ENCODE data around the gene MESP2.

DNA sequence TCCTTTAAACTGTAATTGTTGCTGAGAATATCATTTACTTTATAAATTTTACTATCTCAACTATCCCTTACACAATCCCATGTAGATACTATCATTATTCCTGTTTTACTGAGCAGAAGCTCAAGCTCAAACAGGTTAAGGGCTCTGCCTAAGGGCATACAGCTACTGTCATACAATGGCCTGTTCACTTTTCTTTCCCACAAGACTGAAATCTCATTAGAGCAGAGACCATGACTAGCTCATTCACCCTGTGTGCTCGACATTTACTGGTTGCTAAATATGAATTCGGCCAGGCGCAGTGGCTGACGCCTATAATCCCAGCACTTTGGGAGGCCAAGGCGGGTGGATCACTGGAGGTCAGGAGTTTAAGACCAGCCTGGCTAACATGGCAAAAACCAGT lies 1.6 kb upstream of the MESP2 start:
- TF ChIP-seq PBX3 (IDR thresholded peaks at IDR 0.05), result no peak
- no peak for TF ChIP-seq NRF1 (IDR thresholded peaks at IDR 0.05; ENCODE audit: low read depth, low read length)
- TF ChIP-seq, protein P1, sequence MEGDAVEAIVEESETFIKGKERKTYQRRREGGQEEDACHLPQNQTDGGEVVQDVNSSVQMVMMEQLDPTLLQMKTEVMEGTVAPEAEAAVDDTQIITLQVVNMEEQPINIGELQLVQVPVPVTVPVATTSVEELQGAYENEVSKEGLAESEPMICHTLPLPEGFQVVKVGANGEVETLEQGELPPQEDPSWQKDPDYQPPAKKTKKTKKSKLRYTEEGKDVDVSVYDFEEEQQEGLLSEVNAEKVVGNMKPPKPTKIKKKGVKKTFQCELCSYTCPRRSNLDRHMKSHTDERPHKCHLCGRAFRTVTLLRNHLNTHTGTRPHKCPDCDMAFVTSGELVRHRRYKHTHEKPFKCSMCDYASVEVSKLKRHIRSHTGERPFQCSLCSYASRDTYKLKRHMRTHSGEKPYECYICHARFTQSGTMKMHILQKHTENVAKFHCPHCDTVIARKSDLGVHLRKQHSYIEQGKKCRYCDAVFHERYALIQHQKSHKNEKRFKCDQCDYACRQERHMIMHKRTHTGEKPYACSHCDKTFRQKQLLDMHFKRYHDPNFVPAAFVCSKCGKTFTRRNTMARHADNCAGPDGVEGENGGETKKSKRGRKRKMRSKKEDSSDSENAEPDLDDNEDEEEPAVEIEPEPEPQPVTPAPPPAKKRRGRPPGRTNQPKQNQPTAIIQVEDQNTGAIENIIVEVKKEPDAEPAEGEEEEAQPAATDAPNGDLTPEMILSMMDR (IDR thresholded peaks at IDR 0.05), result no peak
- TF ChIP-seq JUND (IDR thresholded peaks at IDR 0.05), result no peak
- no peak for TF ChIP-seq POLR2AphosphoS5 (IDR thresholded peaks at IDR 0.05; ENCODE audit: low read depth, low read length)
- TF ChIP-seq ELF1 (IDR thresholded peaks at IDR 0.05), result no peak
- TF ChIP-seq EZH2phosphoT487 (IDR thresholded peaks at IDR 0.05; ENCODE audit: borderline replicate concordance, low read depth), result no peak

All from SK-N-SH (cell line).